Thymus (tissue), 11 donors: ENCODE results near the gene PKD2L2. TPM values are rescaled to one million over a fixed set of nuclear protein-coding genes. Genes with fewer than 3 reads are reported as not detected.

ENCODE experiments used
- DNase-seq, 9 donors: peaks; one replicate each; pipeline ENCODE4 v3.0.0-alpha.2; 2013; ENCODE audit warnings: low spot score in 9 of 9, low read depth in 6 of 9, missing footprints in 1 of 9
- H3K27ac ChIP-seq, 2 donors: one replicate each; pipeline ENCODE4 v1.5.1; 2013; ENCODE audit warnings: control low read depth in 1 of 2, low read depth in 1 of 2, low read length in 1 of 2, mild to moderate bottlenecking in 1 of 2, moderate library complexity in 1 of 2
- H3K27me3 ChIP-seq, 2 donors: one replicate each; pipeline ENCODE4 v1.5.1; 2013; ENCODE audit warnings: low read length in 1 of 2; ENCODE audit not compliant: control insufficient read depth in 2 of 2, insufficient read depth in 1 of 2
- H3K36me3 ChIP-seq, 2 donors: one replicate each; pipeline ENCODE4 v1.5.1; 2013; ENCODE audit warnings: low read length in 1 of 2, mild to moderate bottlenecking in 1 of 2, moderate library complexity in 1 of 2; ENCODE audit not compliant: control insufficient read depth in 2 of 2, insufficient read depth in 2 of 2
- H3K4me1 ChIP-seq, 2 donors: one replicate each; pipeline ENCODE4 v1.5.1; 2013; ENCODE audit warnings: low read length in 2 of 2; ENCODE audit not compliant: control insufficient read depth in 2 of 2, insufficient read depth in 2 of 2
- H3K4me3 ChIP-seq, 2 donors: one replicate each; pipeline ENCODE4 v1.5.1; 2013; ENCODE audit warnings: low read length in 2 of 2, control low read depth in 1 of 2, mild to moderate bottlenecking in 1 of 2
- H3K9me3 ChIP-seq, 2 donors: one replicate each; pipeline ENCODE4 v1.5.1; 2013; ENCODE audit warnings: low read length in 1 of 2, mild to moderate bottlenecking in 1 of 2; ENCODE audit not compliant: control insufficient read depth in 2 of 2, insufficient read depth in 1 of 2
- WGBS: extraction: QIAGEN DNeasy Blood & Tissue Kit; methylation state at CpG from one replicate; pipeline ENCODE4 v1.1.7; 2013; 5-methylcytosine and 5-hydroxymethylcytosine counted together
- polyA plus RNA-seq: library from polyadenylated mRNA; stranded (reverse); fragments of 200-250 nt; gene quantifications from one replicate; pipeline ENCODE4 v1.2.3, GENCODE V29; 2013
- total RNA-seq: library from RNA; stranded (reverse); fragments of 120-200 nt; gene quantifications from one replicate; pipeline ENCODE4 v1.2.4, GENCODE V29; 2013
- donor health status: healthy.

PKD2L2 gene
- total and polyA plus RNA-seq, 2 donors, result 0.07 TPM; not detected in 1

DNA sequence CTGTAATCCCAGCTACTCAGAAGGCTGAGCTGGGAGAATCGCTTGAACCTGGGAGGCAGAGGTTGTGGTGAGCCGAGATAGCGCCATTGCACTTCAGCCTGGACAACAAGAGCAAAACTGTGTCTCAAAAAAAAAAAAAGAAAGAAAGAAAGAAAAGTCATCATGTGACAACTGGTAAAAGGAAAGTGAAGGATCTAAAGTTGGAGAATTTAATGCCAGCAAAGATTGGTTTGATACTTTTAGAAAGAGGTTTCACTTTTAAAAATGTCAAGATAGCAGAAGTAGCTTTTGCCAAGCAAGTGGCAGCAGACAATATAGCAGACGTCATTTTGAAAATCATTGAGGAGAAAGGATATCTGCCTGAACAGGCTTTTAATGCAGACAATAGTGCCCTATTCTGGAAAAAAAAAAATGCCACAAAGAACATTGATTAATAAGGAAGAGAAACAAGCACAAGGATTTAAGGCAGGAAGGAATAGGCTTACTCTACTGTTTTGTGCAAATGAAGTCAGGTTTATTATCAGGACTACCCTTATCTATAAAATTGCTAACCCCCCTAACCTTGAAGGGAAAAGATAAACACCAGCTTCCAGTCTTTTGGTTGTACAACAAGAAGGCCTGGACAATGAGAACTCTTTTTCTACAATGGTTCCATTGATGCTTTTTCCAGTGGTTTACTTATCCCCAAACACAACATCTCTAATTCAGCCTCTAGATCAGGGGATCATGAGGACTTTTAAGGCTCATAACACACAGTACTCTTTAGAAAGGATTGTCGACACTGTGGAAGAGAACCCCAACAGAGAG is 12.0 kb downstream of the PKD2L2 start:
- Histone ChIP-seq H3K27me3 (no peaks in the 10 kb centered on the region), H3K36me3 (no peaks in the 10 kb centered on the region), H3K4me1 (no peaks in the 10 kb centered on the region), H3K4me3 (no peak overlapping the region), H3K9me3 (no peaks in the 10 kb centered on the region), H3K27ac (no peak overlapping the region)
- 74% methylated on average over 5 of the region's 5 CpGs for WGBS
- no peak for DNase-seq

DNA sequence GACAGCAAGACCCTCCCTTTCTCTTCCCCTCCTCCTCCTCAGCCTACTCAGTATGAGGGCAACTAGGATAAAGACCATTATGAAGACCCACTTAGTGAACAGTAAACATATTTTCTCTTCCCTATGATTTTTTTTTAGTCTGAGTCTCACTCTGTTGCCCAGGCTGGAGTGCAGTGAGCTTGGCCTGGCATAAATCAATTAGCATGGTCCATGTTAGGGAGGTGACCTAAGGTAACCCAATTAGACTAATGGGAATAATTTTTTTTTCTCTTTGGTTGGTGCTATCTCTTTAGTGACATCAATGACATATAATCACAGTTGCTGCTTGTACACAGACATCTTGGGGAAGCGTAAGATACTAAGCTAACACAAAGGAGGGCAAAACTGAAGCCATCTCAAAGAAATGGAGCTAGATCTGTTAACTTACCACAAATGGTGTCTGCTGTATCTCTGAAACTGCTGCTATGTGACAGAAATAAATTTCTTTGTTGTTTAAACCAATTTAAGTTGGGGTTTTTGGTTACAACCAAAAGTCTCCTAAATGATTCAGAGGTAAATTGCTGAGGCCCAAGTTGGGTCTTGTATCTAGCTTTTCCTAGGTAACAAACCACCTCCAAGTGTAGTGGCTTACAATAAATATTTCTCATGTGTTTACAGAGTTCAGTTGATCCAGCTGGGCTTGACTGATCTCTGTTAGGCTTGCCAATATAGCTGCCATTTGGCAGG is 13.3 kb downstream of the PKD2L2 start:
- Histone ChIP-seq H3K36me3 (no peaks in the 10 kb centered on the region), H3K27me3 (no peaks in the 10 kb centered on the region), H3K9me3 (no peaks in the 10 kb centered on the region), H3K4me3 (no peak overlapping the region), H3K4me1 (no peaks in the 10 kb centered on the region), H3K27ac (no peak overlapping the region)
- no peak for DNase-seq
- WGBS, result 100% methylated on average over 1 of the region's 1 CpG

DNA sequence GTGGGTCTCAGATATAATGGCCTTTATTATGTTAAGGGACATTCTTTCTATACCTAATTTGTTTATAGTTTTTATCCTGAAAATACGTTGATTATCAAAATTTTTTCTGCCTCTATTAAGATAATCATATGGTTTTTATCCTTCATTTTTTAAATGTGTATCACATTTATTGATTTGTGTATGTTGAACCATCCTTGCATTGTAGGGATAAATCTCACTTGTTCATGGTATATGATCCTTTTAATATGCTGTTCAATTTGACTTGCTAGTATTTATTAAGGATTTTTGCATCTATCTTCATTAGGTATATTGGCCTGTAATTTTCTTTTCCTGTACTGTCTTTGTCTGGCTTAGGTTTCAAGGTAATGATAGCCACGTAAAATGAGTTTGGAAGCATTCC is 25.5 kb downstream of the PKD2L2 start:
- H3K9me3 ChIP-seq, result peaks cover 0 to 11% of the 10 kb centered on the region in 2 donors
- H3K27me3 ChIP-seq, result no peaks in the 10 kb centered on the region
- WGBS, result 96% methylated on average over 2 of the region's 2 CpGs
- no peaks in the 10 kb centered on the region for H3K4me1 ChIP-seq
- no peak overlapping the region for H3K4me3 ChIP-seq
- no peak overlapping the region for H3K27ac ChIP-seq
- DNase-seq, result no peak
- H3K36me3 ChIP-seq, result no peaks in the 10 kb centered on the region

DNA sequence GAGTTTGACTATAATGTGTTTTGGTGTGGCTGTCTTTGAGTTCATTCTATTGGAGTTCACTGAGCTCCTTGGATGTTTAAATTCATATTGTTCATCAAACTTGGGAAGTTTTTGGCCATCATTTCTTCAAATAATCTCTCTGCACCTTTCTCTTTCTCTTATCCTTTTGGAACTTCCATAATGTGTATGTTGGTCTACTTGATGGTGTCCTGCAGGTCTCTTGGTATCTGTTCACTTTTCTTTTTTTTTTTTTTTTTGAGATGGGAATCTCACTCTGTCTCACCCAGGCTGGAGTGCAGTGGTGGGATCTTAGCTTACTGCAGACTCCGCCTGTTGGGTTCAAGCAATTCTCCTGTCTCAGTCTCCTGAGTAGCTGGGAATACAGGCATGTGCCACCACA is 27.7 kb downstream of the PKD2L2 start:
- no peak for DNase-seq
- H3K27ac ChIP-seq, result no peak overlapping the region
- no peak overlapping the region for H3K4me3 ChIP-seq
- H3K27me3 ChIP-seq, result no peaks in the 10 kb centered on the region
- WGBS, result 100% methylated on average over 1 of the region's 1 CpG
- H3K36me3 ChIP-seq, result no peaks in the 10 kb centered on the region
- no peaks in the 10 kb centered on the region for H3K4me1 ChIP-seq
- H3K9me3 ChIP-seq, result peaks cover 0 to 11% of the 10 kb centered on the region in 2 donors

DNA sequence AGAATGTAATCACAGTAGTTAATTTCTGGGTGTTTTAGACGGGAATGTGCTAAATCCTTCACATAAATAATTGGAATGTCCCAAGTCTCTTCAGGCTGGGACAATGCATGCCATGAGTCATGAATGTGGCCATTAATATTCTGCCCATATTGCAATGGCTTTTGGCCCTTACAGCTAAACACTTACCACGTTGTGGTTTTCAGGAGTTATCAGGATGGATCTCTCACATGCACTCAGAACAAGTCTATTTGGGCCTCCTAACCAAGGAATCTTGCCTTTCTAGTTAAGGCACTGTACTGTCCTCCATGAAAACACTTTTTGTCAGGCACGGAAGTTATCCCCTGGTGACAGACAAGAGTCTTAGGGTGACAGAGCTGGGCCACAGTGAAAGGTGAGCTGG is 32.7 kb downstream of the PKD2L2 start:
- no peaks in the 10 kb centered on the region for H3K27me3 ChIP-seq
- no peak overlapping the region for H3K4me3 ChIP-seq
- DNase-seq, result no peak
- no peak overlapping the region for H3K27ac ChIP-seq
- H3K9me3 ChIP-seq, result peaks cover 0 to 3% of the 10 kb centered on the region in 2 donors
- no peaks in the 10 kb centered on the region for H3K4me1 ChIP-seq
- 83% methylated on average over 3 of the region's 3 CpGs for WGBS
- H3K36me3 ChIP-seq, result no peaks in the 10 kb centered on the region

DNA sequence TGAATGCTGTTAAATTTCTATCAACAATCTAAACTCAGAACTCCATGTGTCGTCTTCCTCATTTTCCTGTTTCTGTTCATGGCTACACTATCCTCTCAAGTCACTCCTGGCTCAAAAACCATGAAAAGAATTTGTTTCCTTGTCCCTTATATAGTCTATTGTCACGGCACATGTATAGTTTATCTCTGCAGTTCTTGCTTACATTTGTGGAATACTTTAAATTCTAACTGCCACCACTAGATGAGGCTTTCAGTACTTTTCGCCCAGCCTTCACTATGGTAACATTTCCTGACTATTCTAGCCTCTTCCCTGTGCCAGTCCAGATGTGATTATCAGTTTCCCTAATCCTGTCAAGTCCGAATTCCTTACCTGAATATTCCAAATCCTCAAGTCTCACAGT is 34.6 kb downstream of the PKD2L2 start:
- whole genome bisulfite sequencing, result 78% methylated on average over 4 of the region's 4 CpGs
- H3K4me3 ChIP-seq, result no peak overlapping the region
- DNase-seq, result no peak
- no peaks in the 10 kb centered on the region for H3K4me1 ChIP-seq
- no peaks in the 10 kb centered on the region for H3K27me3 ChIP-seq
- H3K27ac ChIP-seq, result no peak overlapping the region
- H3K9me3 ChIP-seq, result no peaks in the 10 kb centered on the region
- H3K36me3 ChIP-seq, result peaks cover 0 to 3% of the 10 kb centered on the region in 2 donors

DNA sequence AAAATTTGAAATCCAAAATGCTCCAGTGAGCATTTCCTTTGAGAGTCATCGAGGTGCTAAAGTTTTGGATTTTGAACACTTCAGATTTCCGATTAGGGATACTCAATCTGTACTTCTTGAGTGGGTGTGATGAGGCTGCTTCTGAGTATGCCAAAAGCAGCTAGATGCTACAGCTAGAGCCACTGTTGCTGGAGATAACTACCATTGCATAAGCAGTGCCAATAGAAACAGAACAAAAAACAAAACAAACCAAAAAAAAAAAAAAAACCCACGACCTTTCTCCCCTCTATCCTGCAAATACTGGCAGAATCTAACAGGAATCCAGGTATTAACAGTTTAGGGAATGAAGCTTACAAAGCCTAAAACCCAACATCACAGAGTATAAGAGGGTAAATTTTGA is 43.5 kb downstream of the PKD2L2 start:
- Histone ChIP-seq H3K36me3 (peaks cover 3 to 12% of the 10 kb centered on the region in 2 donors), H3K27me3 (no peaks in the 10 kb centered on the region), H3K4me1 (no peaks in the 10 kb centered on the region), H3K27ac (no peak overlapping the region), H3K4me3 (no peak overlapping the region), H3K9me3 (no peaks in the 10 kb centered on the region)
- 88% methylated on average over 3 of the region's 3 CpGs for WGBS
- DNase-seq, result no peak

DNA sequence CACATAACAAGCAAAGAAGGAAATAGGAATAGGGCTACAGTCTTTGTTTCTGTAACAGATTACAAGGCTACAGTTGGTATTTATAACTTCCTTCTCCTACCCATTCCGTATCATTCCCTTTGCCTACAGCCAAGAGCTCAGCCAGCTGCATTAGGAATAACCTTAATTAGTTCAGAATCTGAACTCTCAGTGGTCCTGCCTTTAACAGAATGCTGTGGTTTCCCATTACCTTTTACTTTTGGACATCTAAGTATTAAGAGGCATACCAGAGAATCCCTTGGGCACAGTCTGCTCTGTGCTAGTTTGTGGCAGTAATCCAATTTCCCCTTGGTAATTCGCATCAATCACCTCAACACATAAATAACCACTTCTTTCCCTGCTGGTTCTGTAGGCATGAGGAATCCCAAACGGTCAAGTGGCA is 44.2 kb downstream of the PKD2L2 start:
- no peak for DNase-seq
- peaks cover under 1 to 17% of the 10 kb centered on the region in 2 donors for H3K36me3 ChIP-seq
- WGBS, result 89% methylated on average over 3 of the region's 3 CpGs

DNA sequence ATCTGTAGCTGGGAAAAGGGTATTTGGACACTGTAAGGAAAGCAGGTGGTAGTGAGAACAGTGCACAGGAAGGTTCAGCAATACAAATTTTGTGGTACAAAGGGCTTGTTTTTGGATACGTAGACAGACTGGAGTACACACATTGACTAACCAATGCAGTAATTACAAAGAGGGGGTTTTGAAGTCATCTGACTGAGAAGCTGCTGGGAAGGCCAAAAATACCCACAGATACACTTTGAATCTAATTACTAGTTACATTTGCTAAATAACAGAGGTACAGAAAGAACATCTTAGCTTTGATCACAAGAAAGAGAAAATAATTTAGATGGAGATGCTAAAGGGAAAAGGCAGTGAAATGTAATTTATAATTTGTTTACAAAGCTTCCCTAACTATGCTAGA is 45.9 kb downstream of the PKD2L2 start:
- no peaks in the 10 kb centered on the region for H3K4me1 ChIP-seq
- peaks cover 12 to 34% of the 10 kb centered on the region in 2 donors for H3K36me3 ChIP-seq
- 94% methylated on average over 1 of the region's 1 CpG for WGBS
- no peaks in the 10 kb centered on the region for H3K27me3 ChIP-seq
- no peak overlapping the region for H3K27ac ChIP-seq
- no peak for DNase-seq
- H3K9me3 ChIP-seq, result no peaks in the 10 kb centered on the region
- H3K4me3 ChIP-seq, result no peak overlapping the region

More for the DNA sequence above, 44.2 kb downstream of the PKD2L2 start:
- Histone ChIP-seq H3K27me3 (no peaks in the 10 kb centered on the region), H3K4me1 (no peaks in the 10 kb centered on the region), H3K9me3 (no peaks in the 10 kb centered on the region), H3K4me3 (no peak overlapping the region), H3K27ac (no peak overlapping the region)
